Mucosa of stomach (tissue), 1 donor: Measurements from ENCODE around the gene MSH5.

Experiments used
- H3K27me3 ChIP-seq: one replicate; pipeline ENCODE4 v1.7.0; 2013; ENCODE audit warnings: mild to moderate bottlenecking, low read length; ENCODE audit not compliant: control insufficient read depth, insufficient read depth
- H3K36me3 ChIP-seq: one replicate; pipeline ENCODE4 v1.7.0; 2013; ENCODE audit warnings: low read length; ENCODE audit not compliant: control insufficient read depth, insufficient read depth
- H3K4me1 ChIP-seq: one replicate; pipeline ENCODE4 v1.7.0; 2013; ENCODE audit warnings: mild to moderate bottlenecking, low read length; ENCODE audit not compliant: control insufficient read depth, insufficient read depth
- H3K4me3 ChIP-seq: one replicate; pipeline ENCODE4 v1.7.0; 2013; ENCODE audit warnings: low read length
- H3K9ac ChIP-seq: one replicate; pipeline ENCODE4 v1.7.0; 2013; ENCODE audit warnings: mild to moderate bottlenecking, low read length, moderate library complexity
- H3K9me3 ChIP-seq: one replicate; pipeline ENCODE4 v1.7.0; 2013; ENCODE audit warnings: mild to moderate bottlenecking, low read length, moderate library complexity; ENCODE audit not compliant: control insufficient read depth
- donor health status: Pancreatic carcinoma.

MSH5 gene

GRCh38 chr6:31811645-31812044, 71.8 kb downstream of the MSH5 start:
- H3K27me3 ChIP-seq = no peaks in the 10 kb centered on the region
- peaks cover 15% of the 10 kb centered on the region for H3K4me1 ChIP-seq
- H3K9me3 ChIP-seq = no peaks in the 10 kb centered on the region
- no peak overlapping the region for H3K4me3 ChIP-seq
- H3K36me3 ChIP-seq = no peaks in the 10 kb centered on the region
- H3K9ac ChIP-seq = no peak overlapping the region
